HUDEP-2 (cell line): ENCODE data around the gene SMIM44.

Experiments
- DNase-seq, 76 experiments: peaks; one replicate each; lab custom pipeline; 2025; ENCODE audit not compliant: unreplicated experiment in 76 of 76; lab: John Stamatoyannopoulos, UW

SMIM44 gene

GRCh38 chr19:3442487-3443071 is 40.7 kb downstream of the SMIM44 start:
- DNase-seq, result no peak

DNA sequence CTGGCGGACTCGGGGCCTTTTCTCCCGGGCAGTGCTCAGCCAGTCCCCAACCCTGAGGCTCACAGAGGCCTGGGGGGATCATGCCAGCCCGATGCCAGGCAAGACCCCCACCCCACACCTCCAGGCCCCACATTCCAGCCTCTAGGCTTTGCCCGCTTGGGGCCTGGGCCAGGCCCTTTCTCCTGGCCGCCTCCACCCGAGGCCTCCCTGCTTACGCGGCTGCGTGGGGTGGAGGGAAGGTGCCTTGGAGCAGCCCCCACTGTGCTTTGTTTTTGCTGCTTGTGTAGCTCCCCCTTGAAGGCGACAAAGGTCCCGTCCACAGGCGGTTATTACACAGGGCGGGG is 41.3 kb downstream of the SMIM44 start:
- DNase-seq, result no peak

DNA sequence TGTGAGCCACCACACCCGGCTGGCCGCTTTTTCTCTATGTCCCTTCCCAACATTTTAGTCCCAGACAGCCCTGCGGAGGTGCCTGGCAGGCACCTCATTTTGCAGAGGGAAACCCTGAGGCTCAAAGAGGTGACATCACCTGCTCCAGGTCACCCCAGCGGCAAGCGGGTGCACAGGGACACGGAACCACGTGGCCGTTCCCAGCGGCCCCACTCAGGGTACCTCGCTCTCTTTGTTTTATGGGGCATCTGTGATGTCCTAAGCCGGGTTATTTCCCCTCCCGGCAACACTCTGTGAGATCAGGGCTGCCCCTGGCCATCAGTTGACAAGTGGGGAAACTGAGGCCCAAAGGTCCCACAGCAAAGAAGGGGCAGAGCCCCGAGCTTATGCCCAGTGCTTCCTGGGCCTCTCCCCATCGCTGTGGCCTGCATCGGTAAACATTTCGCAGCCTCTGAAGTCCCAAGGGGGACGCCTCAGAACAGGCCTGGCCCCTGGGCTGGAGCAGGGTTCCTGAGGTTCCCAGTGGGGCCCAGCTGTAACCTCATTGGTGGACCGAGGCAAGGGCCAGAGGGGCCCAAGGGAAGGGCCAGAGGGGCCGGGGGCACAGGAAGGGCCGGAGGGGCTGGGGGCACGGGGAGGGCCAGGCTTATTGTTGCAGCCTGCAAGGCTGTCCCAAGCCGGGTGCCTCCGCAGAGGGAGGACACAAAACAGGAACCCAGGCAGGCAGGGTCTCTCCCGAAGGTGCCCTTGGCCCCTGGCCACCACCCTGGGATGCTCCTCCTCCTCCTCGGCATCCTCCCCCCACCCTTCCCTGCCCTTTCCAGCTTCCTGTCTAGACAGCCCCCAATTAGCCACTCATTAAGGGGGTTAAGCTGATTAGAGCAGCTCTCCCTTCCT is 41.9 kb downstream of the SMIM44 start:
- no peak for DNase-seq

GRCh38 chr19:3440082-3440481 is 43.2 kb downstream of the SMIM44 start:
- peak in 69 of 76 experiments; percentile 7 to 85 (median 67) for DNase-seq

DNA sequence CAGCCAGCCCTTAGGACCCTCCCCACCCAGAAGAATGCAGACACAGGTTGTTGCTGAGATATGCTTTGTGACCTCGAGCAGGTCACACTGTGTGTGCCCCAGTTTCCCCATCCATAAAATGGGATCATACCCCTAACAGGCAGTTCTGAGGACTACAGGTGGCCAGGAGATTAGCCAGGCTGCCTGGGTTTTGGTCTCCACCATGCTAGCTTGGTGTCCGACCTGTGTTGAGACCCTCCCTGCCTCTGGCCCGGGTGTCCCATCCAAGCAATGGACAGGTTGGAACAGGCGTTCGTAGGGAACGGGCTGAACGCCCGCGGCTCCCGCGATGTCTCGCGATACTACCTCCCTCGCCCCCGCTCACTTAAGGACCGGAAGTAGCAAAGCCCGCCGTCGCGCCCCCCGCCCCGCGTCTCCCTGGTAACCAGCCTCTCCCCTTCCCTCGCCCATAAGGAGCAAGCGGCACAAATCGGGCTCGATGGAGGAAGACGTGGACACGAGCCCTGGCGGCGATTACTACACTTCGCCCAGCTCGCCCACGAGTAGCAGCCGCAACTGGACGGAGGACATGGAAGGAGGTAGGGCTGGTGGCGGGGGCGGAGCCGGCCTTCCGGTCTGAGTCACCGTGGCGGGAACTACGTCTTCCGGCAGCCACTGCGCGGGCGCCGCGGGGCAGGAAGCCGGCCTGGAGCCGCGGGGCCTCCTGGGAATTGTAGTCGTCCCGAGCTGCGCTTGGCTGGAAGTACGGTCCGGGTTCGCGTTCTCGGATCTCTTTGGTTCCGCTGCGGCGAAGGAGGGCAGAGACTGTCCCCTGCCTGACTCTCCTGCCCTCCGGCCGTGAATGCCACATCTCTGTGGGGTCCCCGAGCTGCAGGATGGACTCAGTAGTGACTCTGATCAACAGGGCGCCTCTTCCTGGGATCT is 48.3 kb downstream of the SMIM44 start:
- DNase-seq, result peak; percentile 67 to 99 (median 96)

GRCh38 chr19:3433805-3434540 is 49.3 kb downstream of the SMIM44 start:
- peak in 1 of 76 experiments; percentile 13 for DNase-seq

GRCh38 chr19:3433313-3433712 is 49.9 kb downstream of the SMIM44 start:
- DNase-seq, result no peak
